H9 (cell line): ENCODE results near the gene DUSP16. TPM values are rescaled to one million over a fixed set of nuclear protein-coding genes. Genes with fewer than 3 reads are reported as not detected.

Experiments
- DNase-seq: peaks from one replicate; pipeline ENCODE4 v3.0.0-alpha.2; 2017
- H2AFZ ChIP-seq: one replicate; pipeline ENCODE4 v1.6.1; 2013; ENCODE audit warnings: mild to moderate bottlenecking, low read length, control low read depth, moderate library complexity
- H2AK5ac ChIP-seq: 2 replicates; pipeline ENCODE4 v1.6.1; 2013; ENCODE audit warnings: low read length, control low read depth, mixed read lengths; ENCODE audit not compliant: insufficient read length
- H2BK120ac ChIP-seq: one replicate; pipeline ENCODE4 v1.6.1; 2013; ENCODE audit warnings: low read depth, mild to moderate bottlenecking, low read length, control low read depth, inconsistent platforms; ENCODE audit not compliant: poor library complexity, severe bottlenecking
- H2BK12ac ChIP-seq: 2 replicates; pipeline ENCODE4 v1.6.1; 2013; ENCODE audit warnings: low read length, control low read depth, mixed read lengths, low read depth; ENCODE audit not compliant: insufficient read length
- H2BK15ac ChIP-seq: 2 replicates; pipeline ENCODE4 v1.6.1; 2013; ENCODE audit warnings: low read depth, low read length, control low read depth
- H2BK20ac ChIP-seq: one replicate; pipeline ENCODE4 v1.6.1; 2013; ENCODE audit warnings: low read depth, mild to moderate bottlenecking, low read length, control low read depth, inconsistent platforms; ENCODE audit not compliant: poor library complexity, severe bottlenecking
- H2BK5ac ChIP-seq: 2 replicates; pipeline ENCODE4 v1.6.1; 2013; ENCODE audit warnings: low read length, control low read depth, mixed read lengths; ENCODE audit not compliant: insufficient read length
- H3K14ac ChIP-seq: 2 replicates; pipeline ENCODE4 v1.6.1; 2013; ENCODE audit warnings: low read length, control low read depth; ENCODE audit not compliant: insufficient read depth
- H3K18ac ChIP-seq: 2 replicates; pipeline ENCODE4 v1.6.1; 2013; ENCODE audit warnings: low read depth, mild to moderate bottlenecking, mixed read lengths, low read length, control low read depth; ENCODE audit not compliant: insufficient read length
- H3K23ac ChIP-seq: 2 replicates; pipeline ENCODE4 v1.6.1; 2013; ENCODE audit warnings: low read length, control low read depth, mixed read lengths, low read depth; ENCODE audit not compliant: insufficient read length
- H3K23me2 ChIP-seq: 2 replicates; pipeline ENCODE4 v1.6.1; 2013; ENCODE audit warnings: low read depth, mild to moderate bottlenecking, mixed read lengths, low read length, control low read depth; ENCODE audit not compliant: insufficient read length, poor library complexity, severe bottlenecking
- H3K27ac ChIP-seq: 2 replicates; pipeline ENCODE4 v1.5.1; 2013; ENCODE audit warnings: low read length, control low read depth, mixed read lengths, low read depth; ENCODE audit not compliant: insufficient read length
- H3K27me3 ChIP-seq: 2 replicates; pipeline ENCODE4 v1.6.1; 2013; ENCODE audit warnings: low read length, control low read depth, inconsistent platforms; ENCODE audit not compliant: insufficient read depth
- H3K4ac ChIP-seq: 2 replicates; pipeline ENCODE4 v1.6.1; 2013; ENCODE audit warnings: low read depth, mild to moderate bottlenecking, control low read depth, inconsistent platforms, low read length, moderate library complexity
- H3K4me1 ChIP-seq: 2 replicates; pipeline ENCODE4 v1.6.1; 2013; ENCODE audit warnings: low read length, control low read depth, inconsistent platforms; ENCODE audit not compliant: insufficient read depth
- H3K4me2 ChIP-seq: 2 replicates; pipeline ENCODE4 v1.6.1; 2013; ENCODE audit warnings: low read length, control low read depth, mixed read lengths; ENCODE audit not compliant: insufficient read length, insufficient read depth
- H3K56ac ChIP-seq: 2 replicates; pipeline ENCODE4 v1.6.1; 2013; ENCODE audit warnings: low read depth, mild to moderate bottlenecking, mixed read lengths, low read length, control low read depth; ENCODE audit not compliant: insufficient read length
- H3K79me1 ChIP-seq: 2 replicates; pipeline ENCODE4 v1.6.1; 2013; ENCODE audit warnings: low read depth, mild to moderate bottlenecking, moderate library complexity, low read length, control low read depth, inconsistent platforms; ENCODE audit not compliant: insufficient read depth, poor library complexity, severe bottlenecking
- H3K79me2 ChIP-seq: 2 replicates; pipeline ENCODE4 v1.6.1; 2013; ENCODE audit warnings: low read length, control low read depth, inconsistent platforms; ENCODE audit not compliant: insufficient read depth
- H3K9ac ChIP-seq: 2 replicates; pipeline ENCODE4 v1.6.1; 2013; ENCODE audit warnings: low read length, control low read depth, mixed read lengths; ENCODE audit not compliant: insufficient read length; ENCODE audit errors: extremely low read depth
- H3K9me3 ChIP-seq: one replicate; pipeline ENCODE4 v1.6.1; 2013; ENCODE audit warnings: low read depth, low read length, inconsistent platforms; ENCODE audit not compliant: control insufficient read depth
- H3T11ph ChIP-seq: one replicate; pipeline ENCODE4 v1.6.1; 2013; ENCODE audit warnings: mild to moderate bottlenecking, low read length, control low read depth, inconsistent platforms
- H4K20me1 ChIP-seq: one replicate; pipeline ENCODE4 v1.6.1; 2013; ENCODE audit not compliant: control insufficient read depth, insufficient read length, insufficient read depth
- H4K5ac ChIP-seq: 2 replicates; pipeline ENCODE4 v1.6.1; 2013; ENCODE audit warnings: low read depth, mild to moderate bottlenecking, mixed read lengths, low read length, control low read depth; ENCODE audit not compliant: insufficient read length
- H4K8ac ChIP-seq: replicated peaks from 2 replicates; pipeline ENCODE4 v1.6.1; 2013; ENCODE audit warnings: low read length, control low read depth, mixed read lengths, low read depth; ENCODE audit not compliant: insufficient read length
- H4K91ac ChIP-seq: 2 replicates; pipeline ENCODE4 v1.6.1; 2013; ENCODE audit warnings: low read depth, mild to moderate bottlenecking, moderate library complexity, mixed read lengths, low read length, control low read depth; ENCODE audit not compliant: insufficient read length
- H3K27ac Mint-ChIP-seq, 3 experiments: 2 replicates in 2 of 3; 3 replicates in 1 of 3; pipeline ENCODE4 v1.8.0; 2020 to 2021; ENCODE audit warnings: mixed read lengths in 3 of 3, mild to moderate bottlenecking in 1 of 3, moderate library complexity in 1 of 3
- H3K27me3 Mint-ChIP-seq: 2 replicates; pipeline ENCODE4 v1.8.0; 2021; ENCODE audit warnings: low read depth, mild to moderate bottlenecking, moderate library complexity, mixed read lengths
- H3K36me3 Mint-ChIP-seq, 3 experiments: 2 replicates in 2 of 3; 3 replicates in 1 of 3; pipeline ENCODE4 v1.8.0; 2020 to 2021; ENCODE audit warnings: low read depth in 3 of 3, mixed read lengths in 3 of 3; ENCODE audit not compliant: insufficient read depth in 1 of 3
- H3K4me1 Mint-ChIP-seq, 2 experiments: 2 replicates each; pipeline ENCODE4 v1.8.0; 2020; ENCODE audit warnings: mixed read lengths in 2 of 2
- H3K4me3 Mint-ChIP-seq, 2 experiments: 2 replicates in 1 of 2; 3 replicates in 1 of 2; pipeline ENCODE4 v1.8.0; 2020 to 2021; ENCODE audit warnings: mild to moderate bottlenecking in 2 of 2, mixed read lengths in 2 of 2, moderate library complexity in 1 of 2
- H3K9me3 Mint-ChIP-seq, 2 experiments: 2 replicates in 1 of 2; 3 replicates in 1 of 2; pipeline ENCODE4 v1.8.0; 2020; ENCODE audit warnings: mild to moderate bottlenecking in 2 of 2, mixed read lengths in 2 of 2, moderate library complexity in 1 of 2
- CTCF ChIP-seq: fragments of 200-600 bp; sonication (generic); conservative IDR thresholded peaks from 3 replicates; pipeline ENCODE4 v1.8.0; 2021; ENCODE audit warnings: antibody characterized with exemption, mild to moderate bottlenecking
- WGBS: extraction: QIAGEN DNeasy Blood & Tissue Kit; methylation state at CpG from one replicate; pipeline ENCODE4 v1.1.7; 2013; ENCODE audit warnings: missing lambda C conversion rate, low lambda C conversion rate, mixed read lengths; ENCODE audit not compliant: insufficient read length; ENCODE audit errors: extremely low coverage; 5-methylcytosine and 5-hydroxymethylcytosine counted together
- total RNA-seq: library from RNA; stranded (reverse); gene quantifications from 2 replicates; pipeline ENCODE4 v1.2.1, GENCODE V29; 2021

The DUSP16 gene
- total RNA-seq, 1 experiment from 2014 or later = 64.0 TPM

- H3K23me2 ChIP-seq = no peaks in the 10 kb centered on the region
- H3K4me2 ChIP-seq = no peak overlapping the region
- no peaks in the 10 kb centered on the region for H3K27me3 ChIP-seq
- H3K23ac ChIP-seq = no peak overlapping the region
- H2BK5ac ChIP-seq = no peak overlapping the region
- no peak overlapping the region for H3K56ac ChIP-seq
- H3K79me2 ChIP-seq = no peaks in the 10 kb centered on the region; the same call in 1 of the 2 replicates
- H3K27ac Mint-ChIP-seq = no peak overlapping the region
- H2BK20ac ChIP-seq = no peak overlapping the region
- H2AFZ ChIP-seq = no peak overlapping the region
- no peak overlapping the region for H2AK5ac ChIP-seq
- no peaks in the 10 kb centered on the region for H3K4me1 ChIP-seq
- WGBS = no CpG with 5 or more reads among the region's 6 CpGs
- no peak overlapping the region for H4K8ac ChIP-seq
- H3K4me1 Mint-ChIP-seq = peaks cover 4 to 5% of the 10 kb centered on the region in 2 experiments; a peak in 3 of 4 replicates
- no peak overlapping the region for H3K9ac ChIP-seq
- H3K27me3 Mint-ChIP-seq = no peaks in the 10 kb centered on the region
- no peak overlapping the region for H2BK15ac ChIP-seq
- no peak overlapping the region for H3K14ac ChIP-seq
- H3K79me1 ChIP-seq = no peaks in the 10 kb centered on the region
- no peak overlapping the region for H4K91ac ChIP-seq
- H3K27ac ChIP-seq = no peak overlapping the region
- H3K4me3 Mint-ChIP-seq = no peak overlapping the region
- H2BK120ac ChIP-seq = no peak overlapping the region
- no peaks in the 10 kb centered on the region for H4K20me1 ChIP-seq
- H4K5ac ChIP-seq = no peak overlapping the region
- no peak overlapping the region for H3K18ac ChIP-seq
- H3K36me3 Mint-ChIP-seq = peaks cover 10 to 49% (median 29%) of the 10 kb centered on the region in 3 experiments; a peak in 6 of 7 replicates
- no peak overlapping the region for H3T11ph ChIP-seq
- TF ChIP-seq CTCF = no peak
- no peaks in the 10 kb centered on the region for H3K9me3 ChIP-seq
- H3K4ac ChIP-seq = no peak overlapping the region
- H2BK12ac ChIP-seq = no peak overlapping the region
- DNase-seq = no peak
- no peaks in the 10 kb centered on the region for H3K9me3 Mint-ChIP-seq
Observed at GRCh38 chr12:12486661-12487240, 75.9 kb downstream of the DUSP16 start.
